Retinal pigment epithelial cell (primary cell): ENCODE measurements around the gene NLGN4X.
A peak's percentile ranks its signal among the peaks of the same experiment; 100 is the strongest.

ENCODE experiments used
- DNase-seq: peaks from one replicate; pipeline ENCODE4 v3.0.0-alpha.2; 2010; ENCODE audit warnings: low read depth
- H3K4me3 ChIP-seq: 2 replicates; pipeline ENCODE4 v1.5.1; 2011; ENCODE audit warnings: mild to moderate bottlenecking, low read length, control low read depth, moderate library complexity
- TF ChIP-seq, protein P1 (sequence below): conservative IDR thresholded peaks from 2 replicates; pipeline ENCODE4 v1.5.1; 2011; ENCODE audit warnings: low read depth, low read length, control low read depth, inconsistent platforms

NLGN4X gene

GRCh38 chrX:6021316-6022091 lies 207.2 kb downstream of the NLGN4X start:
- no peak overlapping the region for H3K4me3 ChIP-seq
- TF ChIP-seq, protein P1, sequence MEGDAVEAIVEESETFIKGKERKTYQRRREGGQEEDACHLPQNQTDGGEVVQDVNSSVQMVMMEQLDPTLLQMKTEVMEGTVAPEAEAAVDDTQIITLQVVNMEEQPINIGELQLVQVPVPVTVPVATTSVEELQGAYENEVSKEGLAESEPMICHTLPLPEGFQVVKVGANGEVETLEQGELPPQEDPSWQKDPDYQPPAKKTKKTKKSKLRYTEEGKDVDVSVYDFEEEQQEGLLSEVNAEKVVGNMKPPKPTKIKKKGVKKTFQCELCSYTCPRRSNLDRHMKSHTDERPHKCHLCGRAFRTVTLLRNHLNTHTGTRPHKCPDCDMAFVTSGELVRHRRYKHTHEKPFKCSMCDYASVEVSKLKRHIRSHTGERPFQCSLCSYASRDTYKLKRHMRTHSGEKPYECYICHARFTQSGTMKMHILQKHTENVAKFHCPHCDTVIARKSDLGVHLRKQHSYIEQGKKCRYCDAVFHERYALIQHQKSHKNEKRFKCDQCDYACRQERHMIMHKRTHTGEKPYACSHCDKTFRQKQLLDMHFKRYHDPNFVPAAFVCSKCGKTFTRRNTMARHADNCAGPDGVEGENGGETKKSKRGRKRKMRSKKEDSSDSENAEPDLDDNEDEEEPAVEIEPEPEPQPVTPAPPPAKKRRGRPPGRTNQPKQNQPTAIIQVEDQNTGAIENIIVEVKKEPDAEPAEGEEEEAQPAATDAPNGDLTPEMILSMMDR: peak; percentile 81
- no peak for DNase-seq

- H3K4me3 ChIP-seq: no peak overlapping the region
- TF ChIP-seq, protein P1: no peak
- DNase-seq: no peak
Measured at GRCh38 chrX:6019076-6019475, 209.6 kb downstream of the NLGN4X start.

DNA sequence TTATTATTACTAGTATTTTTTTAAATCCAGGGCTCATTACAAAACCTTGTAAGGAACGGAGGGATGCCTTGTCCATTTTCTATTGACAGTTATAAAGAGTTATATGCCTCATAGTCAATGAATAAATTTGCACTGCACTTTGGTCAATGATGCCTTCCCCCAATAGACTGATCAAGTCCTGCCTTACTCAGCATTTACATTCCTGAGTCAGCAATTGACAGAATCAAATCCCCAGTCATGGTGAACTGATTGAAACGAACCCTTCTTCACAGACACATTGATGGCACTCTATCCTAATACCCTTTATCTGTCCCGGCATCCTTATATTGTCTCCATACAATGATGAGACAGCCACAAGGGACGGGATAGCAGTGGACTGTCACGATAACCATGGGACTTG lies 213.2 kb downstream of the NLGN4X start:
- no peak for DNase-seq
- TF ChIP-seq, protein P1: no peak
- no peak overlapping the region for H3K4me3 ChIP-seq

GRCh38 chrX:6012357-6012756 lies 216.3 kb downstream of the NLGN4X start:
- TF ChIP-seq, protein P1: no peak
- H3K4me3 ChIP-seq: no peak overlapping the region
- DNase-seq: no peak

- no peak for DNase-seq
- TF ChIP-seq, protein P1: no peak
- H3K4me3 ChIP-seq: no peak overlapping the region
Measured at GRCh38 chrX:6005856-6006255, 222.8 kb downstream of the NLGN4X start.

GRCh38 chrX:6004529-6004928 lies 224.1 kb downstream of the NLGN4X start:
- DNase-seq: no peak
- TF ChIP-seq, protein P1: no peak
- H3K4me3 ChIP-seq: no peak overlapping the region

DNA sequence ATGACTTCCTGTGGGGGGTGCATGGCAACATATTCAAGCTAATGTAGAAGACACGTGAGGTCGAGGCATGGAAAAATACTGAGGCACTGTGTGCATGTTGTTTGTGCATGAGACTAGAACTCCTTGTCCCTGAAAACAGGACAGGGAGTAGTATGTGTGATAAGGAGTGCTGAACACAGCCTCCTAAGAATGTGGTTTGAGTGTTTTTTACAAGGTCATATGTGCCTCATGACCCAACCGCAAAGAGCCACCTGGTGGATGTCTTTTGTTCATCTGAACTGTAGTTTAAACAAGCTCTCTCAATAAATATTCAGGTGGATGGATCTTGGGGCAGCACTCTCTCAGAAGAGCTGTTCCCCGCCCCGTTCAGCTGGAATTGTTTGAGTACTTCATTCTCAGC lies 226.6 kb downstream of the NLGN4X start:
- TF ChIP-seq, protein P1: no peak
- H3K4me3 ChIP-seq: no peak overlapping the region
- no peak for DNase-seq
